Right lung (tissue), 5 donors: ENCODE data around the gene CDC26. TPM values are rescaled to one million over a fixed set of nuclear protein-coding genes. Genes with fewer than 3 reads are reported as not detected.
"Not testable (repeated sequence)": the region's sequence is repeated elsewhere in the genome, so short reads cannot be mapped to it uniquely, and the experiment has no call there.

Experiments used
- DNase-seq, 2 donors: peaks; one replicate each; pipeline ENCODE4 v3.0.0-alpha.2; 2013
- polyA plus RNA-seq, 5 donors: library from polyadenylated mRNA; unstranded; fragments of 120-200 nt; gene quantifications; one replicate each; pipeline versions ENCODE4 v1.2.1 to v1.2.3, GENCODE V29; 2013; ENCODE audit warnings: inconsistent platforms in 1 of 5, low replicate concordance in 1 of 5; ENCODE audit not compliant: insufficient read length in 5 of 5, insufficient read depth in 1 of 5

The CDC26 gene
- polyA plus RNA-seq, 5 donors, result 30.3 to 38.4 (median 34.8) TPM

GRCh38 chr9:113296796-113297558 lies 21.6 kb upstream of the CDC26 start:
- DNase-seq, result no peak

DNA sequence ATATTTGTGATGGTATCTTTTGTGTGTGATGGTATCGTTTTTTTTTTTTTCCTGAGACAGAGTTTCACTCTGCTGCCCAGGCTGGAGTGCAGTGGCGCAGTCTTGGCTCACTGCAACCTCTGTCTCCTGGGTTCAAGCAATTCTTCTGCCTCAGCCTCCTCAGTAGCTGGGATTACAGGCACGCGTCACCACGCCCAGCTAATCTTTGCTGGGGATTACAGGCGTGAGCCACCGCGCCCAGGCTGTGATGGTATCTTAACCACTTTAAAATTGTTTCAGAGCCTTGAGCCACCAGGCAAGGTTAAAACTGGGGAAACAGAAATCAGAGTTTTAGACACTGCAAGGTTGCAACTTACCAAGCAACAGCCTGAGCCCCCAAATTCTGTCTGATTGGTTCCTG lies 20.9 kb upstream of the CDC26 start:
- DNase-seq, result not testable (repeated sequence)

DNA sequence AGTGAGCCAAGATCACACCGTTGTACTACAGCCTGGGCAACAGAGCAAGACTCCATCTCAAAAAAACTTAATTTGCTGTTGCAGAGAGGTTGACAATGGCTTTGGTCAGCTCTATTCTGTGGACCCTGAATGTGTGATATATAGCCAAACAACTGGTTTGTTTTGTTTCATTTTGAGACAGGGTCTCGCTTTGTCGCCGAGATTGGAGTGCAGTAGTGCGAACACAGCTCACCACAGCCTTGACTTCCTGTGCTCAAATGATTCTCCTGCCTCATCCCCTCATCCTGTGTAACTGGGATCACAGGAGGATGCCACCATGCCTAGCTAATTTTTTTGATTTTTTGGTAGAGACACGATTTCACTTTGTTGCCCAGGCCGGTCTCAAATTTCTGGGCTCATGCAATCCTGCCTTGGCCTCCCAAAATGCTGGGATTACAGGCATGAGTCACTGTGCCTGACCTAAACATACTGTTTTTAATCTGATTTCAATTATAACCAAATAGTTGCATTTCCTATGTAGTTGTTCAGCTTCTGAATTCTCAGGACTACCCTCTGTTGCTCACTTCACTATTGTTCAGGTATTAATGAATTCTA lies 18.0 kb upstream of the CDC26 start:
- no peak for DNase-seq

GRCh38 chr9:113290052-113290607 lies 14.8 kb upstream of the CDC26 start:
- no peak for DNase-seq

DNA sequence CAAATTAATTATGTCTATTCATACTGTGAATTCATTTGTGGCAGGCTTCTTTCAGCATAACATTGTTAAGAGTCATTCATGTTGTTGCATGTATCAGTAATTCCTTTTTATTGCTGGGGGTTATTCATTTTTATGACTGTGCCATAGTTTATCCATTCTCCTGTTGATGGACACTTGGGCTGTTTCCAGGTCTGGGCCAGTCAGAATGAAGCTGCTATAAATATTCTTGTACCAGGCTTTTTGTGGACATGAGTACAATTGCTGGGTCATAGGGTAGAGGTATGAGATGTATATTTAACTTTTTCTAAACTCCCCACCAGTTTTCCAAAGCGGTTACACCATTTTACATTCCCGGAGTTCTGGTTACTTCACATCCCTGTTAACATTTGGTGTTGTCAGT lies 13.7 kb upstream of the CDC26 start:
- DNase-seq, result no peak

- DNase-seq, result no peak
Observed at GRCh38 chr9:113281356-113281755, 6.0 kb upstream of the CDC26 start.

DNA sequence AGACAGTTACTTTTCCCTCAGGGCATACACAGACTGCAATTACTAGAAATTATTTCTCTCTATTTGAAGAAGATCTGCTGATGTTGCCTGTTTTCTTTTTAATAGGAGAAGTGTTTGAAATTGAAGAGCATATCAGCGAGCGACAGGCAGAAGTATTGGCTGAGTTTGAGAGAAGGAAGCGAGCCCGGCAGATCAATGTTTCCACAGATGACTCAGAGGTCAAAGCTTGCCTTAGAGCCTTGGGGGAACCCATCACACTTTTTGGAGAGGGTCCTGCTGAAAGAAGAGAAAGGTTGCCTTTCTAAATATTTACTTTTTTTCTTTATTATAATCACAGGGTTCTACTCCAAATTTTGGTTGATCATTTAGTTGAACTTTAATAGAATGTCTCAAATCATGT lies 3.5 kb upstream of the CDC26 start:
- DNase-seq, result no peak

DNA sequence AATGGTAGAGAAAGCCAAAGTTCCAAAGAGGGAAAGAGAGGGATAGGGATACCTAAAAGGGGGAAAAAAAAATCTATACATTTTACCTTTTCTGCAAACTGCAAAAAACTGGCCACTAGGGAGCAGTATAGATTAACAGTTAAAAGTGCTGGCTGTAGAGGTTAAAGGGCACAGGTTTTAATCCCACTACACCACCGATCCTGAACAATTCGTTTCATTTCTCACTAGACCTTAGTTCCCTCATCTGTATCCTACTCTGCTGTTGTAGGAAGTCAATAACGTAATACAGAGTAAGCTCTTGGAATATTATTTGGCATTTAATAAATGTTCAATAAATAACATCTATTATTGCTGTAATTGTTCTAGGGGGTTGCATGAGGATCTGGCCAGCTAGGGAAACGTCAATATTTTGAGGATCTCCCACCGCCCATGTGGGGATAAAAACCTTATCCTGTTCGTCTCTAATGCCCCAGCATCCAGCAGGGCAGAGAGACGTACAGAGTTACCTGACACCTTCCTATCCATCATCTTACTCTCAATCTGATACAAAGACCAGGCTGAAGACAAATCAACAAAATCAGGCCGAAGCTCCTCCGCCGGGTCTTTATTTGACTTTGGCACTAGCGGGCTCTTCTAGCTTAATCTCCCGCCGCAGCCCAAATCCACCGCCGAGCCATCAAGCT lies 757 bp downstream of the CDC26 start:
- peak; percentile 30 to 48 for DNase-seq

- no peak for DNase-seq
Observed at GRCh38 chr9:113269871-113270270, 5.5 kb downstream of the CDC26 start.

DNA sequence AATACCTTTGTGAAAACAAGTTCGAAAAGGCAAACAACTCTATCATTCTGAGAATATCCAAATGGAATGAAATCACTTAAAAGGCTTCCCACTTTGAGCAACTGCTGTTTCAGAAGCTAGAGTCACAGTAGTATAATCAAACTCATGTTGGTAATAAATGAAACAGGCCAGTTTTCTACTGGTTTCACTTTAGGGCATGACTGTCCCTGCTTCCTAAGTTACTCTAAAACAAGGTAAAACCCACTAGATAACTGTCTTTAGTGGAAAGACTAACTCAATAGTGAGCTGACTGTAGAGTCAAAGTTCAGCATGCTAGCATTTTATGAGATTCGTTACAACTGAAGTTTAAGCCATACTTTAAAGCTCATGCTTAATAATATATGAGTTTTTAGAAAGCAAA lies 6.0 kb downstream of the CDC26 start:
- no peak for DNase-seq

DNA sequence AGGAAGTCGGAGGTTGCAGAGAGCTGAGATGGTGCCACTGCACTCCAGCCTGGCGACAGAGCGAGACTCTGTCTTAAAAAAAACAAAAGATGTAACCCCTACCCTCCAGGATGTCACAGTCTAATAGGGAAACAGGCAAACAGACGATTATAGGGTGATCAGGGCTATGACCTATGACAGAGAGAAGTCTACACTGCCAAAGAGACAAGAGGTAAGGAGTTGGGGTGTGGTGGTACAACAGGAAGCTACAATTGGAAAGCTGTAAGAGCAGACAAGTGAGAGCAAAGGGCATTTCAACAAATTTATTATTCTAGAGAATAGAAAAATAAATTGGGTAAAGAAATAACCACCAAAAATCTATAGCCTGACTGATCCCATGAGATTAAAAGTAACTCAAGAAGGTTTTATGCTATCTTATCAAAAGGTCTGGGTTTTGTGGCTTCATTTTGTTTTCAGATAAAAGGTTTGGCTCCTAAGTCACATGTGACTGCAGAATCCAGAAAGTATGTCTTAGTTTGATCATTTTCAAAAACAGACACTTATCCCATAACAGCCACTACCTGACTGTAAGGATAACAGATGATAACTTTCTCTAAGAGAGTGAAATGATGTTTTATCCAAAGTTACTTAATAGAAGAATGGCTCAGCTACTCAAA lies 7.3 kb downstream of the CDC26 start:
- DNase-seq, result no peak

DNA sequence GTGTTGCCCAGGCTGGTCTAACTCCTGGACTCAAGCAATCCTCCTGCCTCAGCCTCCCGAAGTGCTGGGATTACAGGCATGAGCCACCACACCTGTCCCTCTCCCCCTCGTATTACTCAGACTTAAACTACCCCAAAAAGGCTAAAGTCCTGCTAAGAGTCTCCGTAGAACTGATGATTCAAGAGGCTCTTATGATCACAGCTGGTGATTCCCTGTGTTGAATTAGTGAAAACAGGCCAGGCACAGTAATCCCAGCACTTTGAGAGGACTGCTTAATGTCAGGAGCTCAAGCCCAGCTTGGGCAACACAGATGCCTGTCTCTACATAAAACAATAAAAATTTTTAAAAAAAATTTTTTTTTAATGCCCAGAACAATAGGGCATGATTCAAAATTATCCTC lies 9.2 kb downstream of the CDC26 start:
- DNase-seq, result no peak

- DNase-seq, result no peak
Observed at GRCh38 chr9:113261917-113262671, 13.3 kb downstream of the CDC26 start.

- DNase-seq, result no peak
Observed at GRCh38 chr9:113258282-113258681, 17.1 kb downstream of the CDC26 start.

- DNase-seq, result no peak
Observed at GRCh38 chr9:113257863-113258262, 17.5 kb downstream of the CDC26 start.

GRCh38 chr9:113255438-113255837 lies 19.9 kb downstream of the CDC26 start:
- no peak for DNase-seq

GRCh38 chr9:113254991-113255390 lies 20.4 kb downstream of the CDC26 start:
- DNase-seq, result no peak

- no peak for DNase-seq
Observed at GRCh38 chr9:113250807-113251206, 24.6 kb downstream of the CDC26 start.

DNA sequence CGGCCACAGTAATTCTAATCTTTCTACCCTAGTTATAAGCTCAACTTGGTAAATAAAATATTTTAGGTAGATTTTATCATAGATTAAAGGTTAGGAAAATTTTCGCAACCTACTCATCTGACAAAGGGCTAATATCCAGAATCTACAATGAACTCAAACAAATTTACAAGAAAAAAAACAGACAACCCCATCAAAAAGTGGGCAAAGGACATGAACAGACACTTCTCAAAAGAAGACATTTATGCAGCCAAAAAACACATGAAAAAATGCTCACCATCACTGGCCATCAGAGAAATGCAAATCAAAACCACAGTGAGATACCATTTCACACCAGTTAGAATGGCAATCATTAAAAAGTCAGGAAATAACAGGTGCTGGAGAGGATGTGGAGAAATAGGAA lies 25.7 kb downstream of the CDC26 start:
- DNase-seq, result not testable (repeated sequence)

GRCh38 chr9:113247640-113248039 lies 27.7 kb downstream of the CDC26 start:
- no peak for DNase-seq

- DNase-seq, result no peak
Observed at GRCh38 chr9:113246928-113247327, 28.4 kb downstream of the CDC26 start.

DNA sequence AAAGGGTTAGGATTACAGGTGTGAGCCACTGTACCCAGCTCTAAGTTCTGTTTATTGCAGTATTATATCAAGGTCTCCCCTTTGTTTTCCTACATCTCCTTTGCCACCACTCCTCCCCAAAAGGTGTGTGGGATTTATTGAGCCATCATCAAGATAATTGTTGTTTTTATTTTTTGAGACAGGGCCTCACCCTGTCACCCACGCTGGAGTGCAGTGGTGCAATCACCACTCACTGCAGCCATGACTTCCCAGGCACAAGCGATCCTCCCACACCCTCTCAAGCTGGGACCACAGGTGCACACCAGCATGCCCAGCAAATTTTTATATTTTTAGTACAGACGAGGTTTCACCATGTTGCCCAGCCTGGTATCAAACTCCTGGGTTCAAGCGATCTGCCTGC lies 29.5 kb downstream of the CDC26 start:
- no peak for DNase-seq
